T-helper 2 cell treated with Interferon-gamma antibody and Interleukin-4, amounts not matched to agents 5 μg/mL and 100 μg/mL, for 36 hours (primary cell): Measurements from ENCODE around the gene PRR5L.

Experiments
- DNase-seq: peaks from one replicate; pipeline ENCODE4 v3.0.0; 2021; ENCODE audit warnings: low spot score
- H3K27ac Mint-ChIP-seq: one replicate; pipeline ENCODE4 v1.8.0; 2021; ENCODE audit warnings: mild to moderate bottlenecking, mixed read lengths
- H3K27me3 Mint-ChIP-seq: one replicate; pipeline ENCODE4 v1.8.0; 2021; ENCODE audit warnings: low read depth, mixed read lengths
- H3K36me3 Mint-ChIP-seq: one replicate; pipeline ENCODE4 v1.8.0; 2021; ENCODE audit warnings: low read depth, mixed read lengths
- H3K4me1 Mint-ChIP-seq: one replicate; pipeline ENCODE4 v1.8.0; 2021; ENCODE audit warnings: low read depth, mixed read lengths
- H3K4me3 Mint-ChIP-seq: one replicate; pipeline ENCODE4 v1.8.0; 2022; ENCODE audit warnings: mild to moderate bottlenecking, moderate library complexity, mixed read lengths
- H3K9me3 Mint-ChIP-seq: one replicate; pipeline ENCODE4 v1.8.0; 2021; ENCODE audit warnings: mixed read lengths

The PRR5L gene

GRCh38 chr11:36432093-36432469 is 136.0 kb downstream of the PRR5L start:
- Mint-ChIP-seq H3K4me1 (no peaks in the 10 kb centered on the region), H3K4me3 (no peak overlapping the region), H3K36me3 (peaks cover 2% of the 10 kb centered on the region), H3K27me3 (peaks cover 3% of the 10 kb centered on the region), H3K9me3 (no peaks in the 10 kb centered on the region), H3K27ac (no peak overlapping the region)
- DNase-seq = no peak

GRCh38 chr11:36432738-36433137 is 136.7 kb downstream of the PRR5L start:
- Mint-ChIP-seq H3K4me1 (no peaks in the 10 kb centered on the region), H3K9me3 (no peaks in the 10 kb centered on the region), H3K36me3 (peaks cover 2% of the 10 kb centered on the region), H3K27me3 (peaks cover 4% of the 10 kb centered on the region), H3K4me3 (no peak overlapping the region), H3K27ac (no peak overlapping the region)
- DNase-seq = no peak

- Mint-ChIP-seq H3K4me1 (no peaks in the 10 kb centered on the region), H3K27ac (no peak overlapping the region), H3K36me3 (peaks cover 5% of the 10 kb centered on the region)
These were observed 140.0 kb downstream of the PRR5L start for GRCh38 chr11:36436064-36436463.

GRCh38 chr11:36436589-36436988 is 140.5 kb downstream of the PRR5L start:
- DNase-seq = no peak
- no peak overlapping the region for H3K4me3 Mint-ChIP-seq
- peaks cover 7% of the 10 kb centered on the region for H3K27me3 Mint-ChIP-seq
- peaks cover 3% of the 10 kb centered on the region for H3K9me3 Mint-ChIP-seq
- no peak overlapping the region for H3K27ac Mint-ChIP-seq
- peaks cover 5% of the 10 kb centered on the region for H3K36me3 Mint-ChIP-seq
- no peaks in the 10 kb centered on the region for H3K4me1 Mint-ChIP-seq

More at GRCh38 chr11:36436064-36436463, 140.0 kb downstream of the PRR5L start:
- peaks cover 3% of the 10 kb centered on the region for H3K9me3 Mint-ChIP-seq
- H3K27me3 Mint-ChIP-seq = peaks cover 7% of the 10 kb centered on the region
- no peak overlapping the region for H3K4me3 Mint-ChIP-seq
- no peak for DNase-seq

- peaks cover 5% of the 10 kb centered on the region for H3K36me3 Mint-ChIP-seq
- H3K9me3 Mint-ChIP-seq = peaks cover 3% of the 10 kb centered on the region
- H3K4me3 Mint-ChIP-seq = no peak overlapping the region
- H3K27ac Mint-ChIP-seq = no peak overlapping the region
- DNase-seq = no peak
- peaks cover 2% of the 10 kb centered on the region for H3K4me1 Mint-ChIP-seq
- H3K27me3 Mint-ChIP-seq = peaks cover 7% of the 10 kb centered on the region
These were observed 141.3 kb downstream of the PRR5L start for GRCh38 chr11:36437413-36437812.

GRCh38 chr11:36438126-36438525 is 142.0 kb downstream of the PRR5L start:
- H3K4me3 Mint-ChIP-seq = no peak overlapping the region
- peaks cover 7% of the 10 kb centered on the region for H3K27me3 Mint-ChIP-seq
- DNase-seq = no peak
- peaks cover 3% of the 10 kb centered on the region for H3K9me3 Mint-ChIP-seq
- peaks cover 6% of the 10 kb centered on the region for H3K36me3 Mint-ChIP-seq
- H3K27ac Mint-ChIP-seq = no peak overlapping the region
- H3K4me1 Mint-ChIP-seq = peaks cover 2% of the 10 kb centered on the region

GRCh38 chr11:36441610-36442208 is 145.6 kb downstream of the PRR5L start:
- Mint-ChIP-seq H3K27me3 (peaks cover 16% of the 10 kb centered on the region), H3K4me3 (no peak overlapping the region), H3K9me3 (peaks cover 3% of the 10 kb centered on the region), H3K36me3 (peaks cover 6% of the 10 kb centered on the region), H3K4me1 (peaks cover 2% of the 10 kb centered on the region), H3K27ac (no peak overlapping the region)
- peak; percentile 34 for DNase-seq

- H3K36me3 Mint-ChIP-seq = peaks cover 6% of the 10 kb centered on the region
These were observed 147.6 kb downstream of the PRR5L start for GRCh38 chr11:36443661-36444060.

GRCh38 chr11:36446135-36446534 is 150.0 kb downstream of the PRR5L start:
- Mint-ChIP-seq H3K27me3 (peaks cover 17% of the 10 kb centered on the region), H3K4me1 (peaks cover 17% of the 10 kb centered on the region), H3K27ac (no peak overlapping the region), H3K36me3 (peaks cover 7% of the 10 kb centered on the region), H3K4me3 (no peak overlapping the region), H3K9me3 (no peaks in the 10 kb centered on the region)
- no peak for DNase-seq

More at GRCh38 chr11:36443661-36444060, 147.6 kb downstream of the PRR5L start:
- DNase-seq = no peak
- Mint-ChIP-seq H3K4me1 (peaks cover 2% of the 10 kb centered on the region), H3K9me3 (peaks cover 3% of the 10 kb centered on the region), H3K27ac (no peak overlapping the region), H3K4me3 (no peak overlapping the region), H3K27me3 (peaks cover 14% of the 10 kb centered on the region)

- Mint-ChIP-seq H3K36me3 (peaks cover 5% of the 10 kb centered on the region), H3K9me3 (no peaks in the 10 kb centered on the region), H3K27me3 (peaks cover 17% of the 10 kb centered on the region), H3K4me3 (no peak overlapping the region), H3K4me1 (peaks cover 28% of the 10 kb centered on the region), H3K27ac (no peak overlapping the region)
- DNase-seq = no peak
These were observed 151.4 kb downstream of the PRR5L start for GRCh38 chr11:36447514-36447913.

GRCh38 chr11:36447947-36448346 is 151.9 kb downstream of the PRR5L start:
- H3K27ac Mint-ChIP-seq = no peak overlapping the region
- H3K36me3 Mint-ChIP-seq = peaks cover 4% of the 10 kb centered on the region
- peaks cover 32% of the 10 kb centered on the region for H3K4me1 Mint-ChIP-seq

GRCh38 chr11:36449561-36450096 is 153.5 kb downstream of the PRR5L start:
- H3K9me3 Mint-ChIP-seq = no peaks in the 10 kb centered on the region
- peaks cover 14% of the 10 kb centered on the region for H3K27me3 Mint-ChIP-seq
- peaks cover 44% of the 10 kb centered on the region for H3K4me1 Mint-ChIP-seq
- H3K4me3 Mint-ChIP-seq = peak overlapping the region; percentile 62
- DNase-seq = no peak
- H3K27ac Mint-ChIP-seq = peak overlapping the region; percentile 42
- peaks cover 4% of the 10 kb centered on the region for H3K36me3 Mint-ChIP-seq

More at GRCh38 chr11:36447947-36448346, 151.9 kb downstream of the PRR5L start:
- H3K9me3 Mint-ChIP-seq = no peaks in the 10 kb centered on the region
- no peak overlapping the region for H3K4me3 Mint-ChIP-seq
- H3K27me3 Mint-ChIP-seq = peaks cover 17% of the 10 kb centered on the region
- DNase-seq = no peak

GRCh38 chr11:36450110-36450572 is 154.1 kb downstream of the PRR5L start:
- DNase-seq = no peak
- Mint-ChIP-seq H3K9me3 (no peaks in the 10 kb centered on the region), H3K27me3 (peaks cover 12% of the 10 kb centered on the region), H3K4me3 (peak overlapping the region; percentile 62), H3K36me3 (peaks cover 4% of the 10 kb centered on the region), H3K27ac (peak overlapping the region; percentile 42), H3K4me1 (peaks cover 44% of the 10 kb centered on the region)

- Mint-ChIP-seq H3K4me3 (no peak overlapping the region), H3K9me3 (no peaks in the 10 kb centered on the region), H3K27me3 (peaks cover 5% of the 10 kb centered on the region), H3K4me1 (peaks cover 48% of the 10 kb centered on the region), H3K27ac (no peak overlapping the region), H3K36me3 (peaks cover 4% of the 10 kb centered on the region)
- DNase-seq = no peak
These were observed 155.0 kb downstream of the PRR5L start for GRCh38 chr11:36451045-36451444.
